ENCODE results near the gene CAMSAP3.

The CAMSAP3 gene

DNA sequence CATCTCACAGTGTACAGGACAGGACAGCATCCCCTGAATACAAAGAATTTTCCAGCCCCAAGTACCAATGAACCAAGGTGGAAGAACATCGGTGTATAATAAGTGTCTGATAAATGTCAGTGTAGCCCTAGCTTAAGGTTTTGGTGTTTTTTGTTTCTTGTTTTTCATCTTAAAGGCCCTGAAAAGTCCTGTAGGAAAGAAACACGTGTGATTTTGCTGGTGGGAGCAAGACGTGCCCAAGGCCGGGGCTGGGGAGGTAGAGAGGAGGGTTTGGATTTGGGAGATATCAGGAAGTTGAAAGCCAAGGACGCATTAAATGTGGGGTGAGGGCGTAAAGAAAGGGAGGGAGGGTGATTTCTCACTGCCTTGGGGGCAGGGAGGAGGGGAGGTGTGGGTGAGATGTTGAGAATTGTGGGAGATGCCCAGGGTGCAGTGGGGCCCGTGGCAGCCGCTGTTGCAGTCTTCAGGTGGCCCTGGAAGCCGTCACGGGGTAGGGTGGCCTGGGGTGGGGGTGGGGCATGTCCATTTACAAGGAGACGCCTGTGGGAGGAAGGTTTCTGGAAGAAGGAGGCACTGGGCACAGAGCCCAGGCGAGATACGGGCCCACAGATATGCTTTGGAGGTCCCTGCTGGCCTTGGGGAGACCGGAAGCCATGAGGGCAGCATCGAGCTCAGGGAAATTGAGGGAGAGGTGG, 6.7 kb downstream of the CAMSAP3 start:
- no peaks in the 10 kb centered on the region for H3K27me3 ChIP-seq (ENCODE audit: control insufficient read depth, insufficient read depth, low read length)

DNA sequence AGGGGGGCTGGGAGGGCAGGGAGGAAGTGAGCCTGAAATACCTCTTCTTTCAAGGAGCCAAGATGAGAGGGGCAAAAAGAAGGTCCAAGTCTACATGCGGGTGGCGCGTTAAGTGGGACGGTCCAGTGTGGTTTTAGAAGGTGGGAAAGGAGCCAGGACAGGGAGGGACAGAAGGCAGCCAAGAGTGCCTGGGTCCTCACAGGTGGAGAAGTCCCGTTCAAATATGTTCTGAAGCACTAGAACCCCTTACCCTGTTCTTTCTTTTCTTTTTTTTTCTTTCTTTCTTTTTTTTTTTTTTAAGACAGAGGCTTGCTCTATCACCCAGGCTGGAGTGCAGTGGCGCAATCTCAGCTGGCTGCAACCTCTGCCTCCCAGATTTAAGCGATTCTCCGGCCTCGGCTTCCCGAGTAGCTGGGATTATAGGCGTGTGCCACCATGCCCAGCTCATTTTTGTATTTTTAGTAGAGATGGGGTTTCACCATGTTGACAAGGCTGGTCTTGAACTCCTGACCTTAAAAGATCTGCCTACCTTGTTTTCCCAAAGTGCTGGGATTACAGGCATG, 7.4 kb downstream of the CAMSAP3 start:
- H3K36me3 ChIP-seq (ENCODE audit: control insufficient read depth, insufficient read depth, low read length), result peaks cover under 1% of the 10 kb centered on the region
- no peaks in the 10 kb centered on the region for H3K9me3 ChIP-seq (ENCODE audit: control insufficient read depth, insufficient read depth, low read length)
- H3K4me1 ChIP-seq (ENCODE audit: control insufficient read depth, insufficient read depth, low read length), result no peaks in the 10 kb centered on the region
- H3K27me3 ChIP-seq (ENCODE audit: control insufficient read depth, insufficient read depth, low read length), result no peaks in the 10 kb centered on the region
- no peak overlapping the region for H3K27ac ChIP-seq (ENCODE audit: low read depth, low read length)
- H3K9ac ChIP-seq (ENCODE audit: low read depth, low read length), result no peak overlapping the region
- H3K4me3 ChIP-seq (ENCODE audit: low read depth, low read length), result no peak overlapping the region

More for the DNA sequence above, 6.7 kb downstream of the CAMSAP3 start:
- Histone ChIP-seq H3K9me3 (ENCODE audit: control insufficient read depth, insufficient read depth, low read length) (no peaks in the 10 kb centered on the region), H3K27ac (ENCODE audit: low read depth, low read length) (no peak overlapping the region), H3K4me1 (ENCODE audit: control insufficient read depth, insufficient read depth, low read length) (peaks cover 3% of the 10 kb centered on the region; the same call in 1 of the 2 replicates), H3K9ac (ENCODE audit: low read depth, low read length) (no peak overlapping the region), H3K4me3 (ENCODE audit: low read depth, low read length) (no peak overlapping the region), H3K36me3 (ENCODE audit: control insufficient read depth, insufficient read depth, low read length) (no peaks in the 10 kb centered on the region)

DNA sequence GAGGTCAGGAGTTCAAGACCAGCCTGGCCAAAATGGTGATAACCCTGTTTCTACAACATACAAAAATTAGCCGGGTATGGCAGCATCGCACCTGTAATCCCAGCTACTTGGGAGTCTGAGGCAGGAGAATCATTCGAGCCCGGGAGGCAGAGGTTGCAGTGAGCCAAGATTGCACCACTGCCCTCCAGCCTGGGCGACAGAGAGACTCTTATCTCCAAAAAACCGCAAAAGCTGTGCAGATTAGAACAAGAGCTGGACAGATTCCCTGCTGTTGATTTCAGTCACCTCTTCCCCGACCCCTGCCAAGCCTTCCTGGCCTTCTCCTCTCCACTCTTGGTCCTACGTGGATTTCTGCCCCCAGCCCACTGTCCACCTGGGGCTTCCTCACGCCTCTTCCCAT, 8.3 kb downstream of the CAMSAP3 start:
- H3K9me3 ChIP-seq (ENCODE audit: control insufficient read depth, insufficient read depth, low read length), result no peaks in the 10 kb centered on the region
- H3K27ac ChIP-seq (ENCODE audit: low read depth, low read length), result no peak overlapping the region
- H3K27me3 ChIP-seq (ENCODE audit: control insufficient read depth, insufficient read depth, low read length), result no peaks in the 10 kb centered on the region
- H3K4me3 ChIP-seq (ENCODE audit: low read depth, low read length), result no peak overlapping the region
- no peaks in the 10 kb centered on the region for H3K4me1 ChIP-seq (ENCODE audit: control insufficient read depth, insufficient read depth, low read length)
- H3K36me3 ChIP-seq (ENCODE audit: control insufficient read depth, insufficient read depth, low read length), result peaks cover 5% of the 10 kb centered on the region
- H3K9ac ChIP-seq (ENCODE audit: low read depth, low read length), result no peak overlapping the region

DNA sequence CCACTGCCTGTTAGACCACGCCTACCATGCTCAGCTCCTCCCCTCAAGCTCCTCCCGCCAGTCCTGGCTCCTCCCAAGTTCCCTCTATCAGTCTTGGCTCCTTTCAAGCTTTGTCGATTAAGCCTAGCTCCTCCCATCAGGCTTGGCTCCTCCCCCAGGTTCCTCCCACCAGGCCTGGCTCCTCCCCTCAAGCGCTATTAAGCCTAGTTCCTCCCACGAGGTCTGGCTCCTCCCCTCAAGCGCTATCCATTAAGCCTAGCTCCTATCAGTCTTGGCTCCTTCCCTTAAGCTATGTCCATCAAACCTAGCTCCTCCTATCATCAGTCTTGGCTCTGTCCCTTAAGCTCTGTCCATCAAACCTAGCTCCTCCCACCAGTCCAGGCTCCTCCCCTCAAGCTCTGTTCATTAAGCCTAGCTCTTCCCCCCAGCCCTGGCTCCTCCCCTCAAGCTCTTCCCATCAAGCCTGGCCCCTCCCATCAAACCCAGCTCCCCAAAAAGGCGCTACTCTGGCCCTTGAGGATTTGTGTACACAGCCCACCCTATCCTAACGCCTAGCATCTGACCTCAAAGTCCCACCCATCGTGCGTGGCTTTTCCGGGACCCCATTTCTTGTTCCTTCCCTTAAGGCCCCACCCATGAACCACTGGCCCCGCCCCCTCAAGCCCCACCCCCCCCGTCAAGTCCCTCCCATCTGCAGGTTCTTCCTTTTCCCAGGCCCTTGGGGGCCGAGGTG, 10.0 kb downstream of the CAMSAP3 start:
- Histone ChIP-seq H3K9ac (ENCODE audit: low read depth, low read length) (no peak overlapping the region), H3K9me3 (ENCODE audit: control insufficient read depth, insufficient read depth, low read length) (no peaks in the 10 kb centered on the region), H3K4me1 (ENCODE audit: control insufficient read depth, insufficient read depth, low read length) (no peaks in the 10 kb centered on the region), H3K27me3 (ENCODE audit: control insufficient read depth, insufficient read depth, low read length) (no peaks in the 10 kb centered on the region), H3K27ac (ENCODE audit: low read depth, low read length) (no peak overlapping the region), H3K36me3 (ENCODE audit: control insufficient read depth, insufficient read depth, low read length) (peaks cover 17% of the 10 kb centered on the region), H3K4me3 (ENCODE audit: low read depth, low read length) (no peak overlapping the region)

DNA sequence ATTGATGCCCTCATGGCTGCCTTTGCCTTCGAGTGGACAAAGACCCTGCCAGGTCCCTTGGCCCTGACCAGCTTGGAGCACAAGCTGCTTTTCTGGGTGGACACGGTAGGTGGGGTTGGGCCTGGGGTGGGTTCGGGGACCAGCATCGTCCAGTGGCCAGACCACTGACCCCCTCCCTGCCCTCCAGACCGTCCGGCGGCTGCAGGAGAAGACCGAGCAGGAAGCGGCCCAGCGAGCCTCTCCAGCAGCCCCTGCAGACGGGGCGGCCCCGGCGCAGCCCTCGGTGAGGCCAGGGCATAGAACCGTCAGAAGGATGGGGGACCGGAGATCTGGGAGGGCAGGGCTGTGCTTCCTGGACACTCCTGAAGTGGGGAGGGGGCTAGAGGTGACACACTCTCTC, 10.6 kb downstream of the CAMSAP3 start:
- H3K9ac ChIP-seq (ENCODE audit: low read depth, low read length), result no peak overlapping the region
- no peaks in the 10 kb centered on the region for H3K27me3 ChIP-seq (ENCODE audit: control insufficient read depth, insufficient read depth, low read length)
- no peaks in the 10 kb centered on the region for H3K4me1 ChIP-seq (ENCODE audit: control insufficient read depth, insufficient read depth, low read length)
- H3K4me3 ChIP-seq (ENCODE audit: low read depth, low read length), result no peak overlapping the region
- H3K27ac ChIP-seq (ENCODE audit: low read depth, low read length), result no peak overlapping the region
- peaks cover 23% of the 10 kb centered on the region for H3K36me3 ChIP-seq (ENCODE audit: control insufficient read depth, insufficient read depth, low read length)
- H3K9me3 ChIP-seq (ENCODE audit: control insufficient read depth, insufficient read depth, low read length), result no peaks in the 10 kb centered on the region

DNA sequence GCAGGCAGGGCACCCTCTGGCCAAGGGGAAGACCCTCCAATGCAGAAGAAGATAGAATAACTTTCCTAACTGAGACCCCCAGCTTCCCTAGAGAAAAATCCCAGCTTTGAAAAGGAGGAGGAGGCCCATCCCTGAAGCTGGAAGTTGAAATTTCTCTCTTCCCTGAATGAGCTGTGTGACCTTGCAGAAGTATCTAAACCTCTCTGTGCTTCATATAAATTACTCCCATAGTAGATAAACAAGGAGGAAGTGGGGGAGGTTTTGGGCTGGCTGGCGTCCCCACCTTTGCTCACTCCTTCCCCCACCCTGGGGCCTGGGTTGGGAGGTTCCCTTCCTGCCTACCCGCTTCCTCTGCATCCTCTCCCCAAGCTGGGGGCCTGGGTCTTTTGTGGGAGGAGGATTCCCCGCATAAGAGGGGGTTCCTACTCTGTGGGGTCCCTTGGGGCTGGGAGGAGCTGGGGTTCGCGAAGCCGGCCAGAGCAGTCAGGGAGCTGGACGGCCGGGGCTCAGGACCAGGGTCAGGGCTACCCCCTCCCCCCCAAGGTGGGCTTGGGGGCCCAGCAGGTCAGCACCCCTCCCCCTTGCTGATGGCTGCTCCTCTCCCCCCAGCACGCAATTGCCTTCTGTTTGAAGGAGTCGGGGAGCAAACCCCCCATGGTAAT, 11.7 kb downstream of the CAMSAP3 start:
- Histone ChIP-seq H3K27ac (ENCODE audit: low read depth, low read length) (no peak overlapping the region), H3K4me3 (ENCODE audit: low read depth, low read length) (no peak overlapping the region), H3K36me3 (ENCODE audit: control insufficient read depth, insufficient read depth, low read length) (peaks cover 32% of the 10 kb centered on the region), H3K9me3 (ENCODE audit: control insufficient read depth, insufficient read depth, low read length) (no peaks in the 10 kb centered on the region), H3K4me1 (ENCODE audit: control insufficient read depth, insufficient read depth, low read length) (no peaks in the 10 kb centered on the region), H3K9ac (ENCODE audit: low read depth, low read length) (no peak overlapping the region), H3K27me3 (ENCODE audit: control insufficient read depth, insufficient read depth, low read length) (no peaks in the 10 kb centered on the region)

DNA sequence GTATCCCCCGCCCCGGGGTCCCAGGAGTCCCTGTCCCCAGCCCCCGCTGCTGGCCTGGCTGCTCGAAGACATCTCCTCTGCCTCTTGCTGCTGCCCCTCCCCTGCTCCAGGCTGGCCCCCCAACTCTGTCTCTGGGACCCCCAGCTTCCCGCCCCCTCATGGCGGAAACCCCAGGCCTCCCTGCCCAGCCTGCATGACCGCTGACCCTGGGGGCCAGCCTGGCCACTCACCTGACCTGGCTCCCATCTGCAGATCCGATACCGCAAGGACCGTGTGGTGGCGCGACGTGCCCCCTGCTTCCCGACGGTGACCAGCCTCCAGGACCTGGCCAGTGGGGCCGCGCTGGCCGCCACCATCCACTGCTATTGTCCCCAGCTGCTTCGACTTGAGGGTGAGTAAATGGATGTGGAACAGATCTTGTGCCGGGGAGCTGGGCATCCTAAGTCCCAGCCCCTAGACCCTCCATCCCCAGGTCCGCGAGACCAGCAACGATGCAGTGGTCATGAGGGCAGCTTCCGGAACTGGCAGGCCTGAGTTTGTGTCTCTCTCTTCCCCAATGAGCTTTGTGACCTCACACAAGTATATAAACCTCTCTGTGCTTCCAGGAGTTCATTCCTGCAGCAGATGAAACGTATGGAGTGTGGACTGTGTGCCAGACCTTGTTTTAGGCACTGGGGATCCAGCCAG, 12.4 kb downstream of the CAMSAP3 start:
- H3K27ac ChIP-seq (ENCODE audit: low read depth, low read length), result no peak overlapping the region
- H3K9ac ChIP-seq (ENCODE audit: low read depth, low read length), result no peak overlapping the region
- no peaks in the 10 kb centered on the region for H3K9me3 ChIP-seq (ENCODE audit: control insufficient read depth, insufficient read depth, low read length)
- H3K4me1 ChIP-seq (ENCODE audit: control insufficient read depth, insufficient read depth, low read length), result no peaks in the 10 kb centered on the region
- peaks cover 32% of the 10 kb centered on the region for H3K36me3 ChIP-seq (ENCODE audit: control insufficient read depth, insufficient read depth, low read length)
- no peak overlapping the region for H3K4me3 ChIP-seq (ENCODE audit: low read depth, low read length)
- H3K27me3 ChIP-seq (ENCODE audit: control insufficient read depth, insufficient read depth, low read length), result no peaks in the 10 kb centered on the region

DNA sequence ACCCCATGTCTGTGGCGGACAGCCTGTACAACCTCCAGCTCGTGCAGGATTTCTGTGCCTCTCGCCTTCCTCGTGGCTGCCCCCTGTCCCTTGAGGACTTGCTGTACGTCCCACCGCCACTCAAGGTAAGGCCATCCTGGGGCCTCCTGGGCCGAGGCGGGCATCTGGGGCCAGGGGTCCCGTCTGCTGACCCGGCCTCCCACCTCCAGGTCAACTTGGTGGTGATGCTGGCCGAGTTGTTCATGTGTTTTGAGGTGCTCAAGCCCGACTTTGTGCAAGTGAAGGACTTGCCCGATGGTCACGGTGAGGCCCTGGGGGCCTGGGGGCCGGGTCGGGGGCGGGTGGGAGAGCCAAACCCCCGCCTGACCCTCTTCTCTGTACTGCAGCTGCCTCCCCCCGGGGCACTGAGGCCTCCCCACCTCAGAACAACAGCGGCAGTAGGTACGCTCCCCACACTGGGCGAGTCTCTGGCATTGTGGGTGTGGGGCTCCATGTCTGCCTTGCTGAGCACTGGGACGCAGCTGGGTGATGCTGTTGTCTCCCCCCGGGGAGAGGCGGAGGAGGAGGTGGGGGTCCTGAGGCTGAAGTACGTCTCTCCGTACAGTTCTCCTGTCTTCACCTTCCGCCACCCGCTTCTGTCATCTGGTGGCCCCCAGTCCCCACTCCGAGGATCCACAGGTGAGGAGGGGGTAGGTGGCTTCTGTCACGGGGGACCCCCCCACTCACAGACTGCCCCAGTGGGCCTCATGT, 15.0 kb downstream of the CAMSAP3 start:
- Histone ChIP-seq H3K27me3 (ENCODE audit: control insufficient read depth, insufficient read depth, low read length) (no peaks in the 10 kb centered on the region), H3K4me1 (ENCODE audit: control insufficient read depth, insufficient read depth, low read length) (no peaks in the 10 kb centered on the region), H3K9me3 (ENCODE audit: control insufficient read depth, insufficient read depth, low read length) (no peaks in the 10 kb centered on the region), H3K36me3 (ENCODE audit: control insufficient read depth, insufficient read depth, low read length) (peaks cover 41% of the 10 kb centered on the region), H3K9ac (ENCODE audit: low read depth, low read length) (no peak overlapping the region), H3K27ac (ENCODE audit: low read depth, low read length) (no peak overlapping the region), H3K4me3 (ENCODE audit: low read depth, low read length) (no peak overlapping the region)

DNA sequence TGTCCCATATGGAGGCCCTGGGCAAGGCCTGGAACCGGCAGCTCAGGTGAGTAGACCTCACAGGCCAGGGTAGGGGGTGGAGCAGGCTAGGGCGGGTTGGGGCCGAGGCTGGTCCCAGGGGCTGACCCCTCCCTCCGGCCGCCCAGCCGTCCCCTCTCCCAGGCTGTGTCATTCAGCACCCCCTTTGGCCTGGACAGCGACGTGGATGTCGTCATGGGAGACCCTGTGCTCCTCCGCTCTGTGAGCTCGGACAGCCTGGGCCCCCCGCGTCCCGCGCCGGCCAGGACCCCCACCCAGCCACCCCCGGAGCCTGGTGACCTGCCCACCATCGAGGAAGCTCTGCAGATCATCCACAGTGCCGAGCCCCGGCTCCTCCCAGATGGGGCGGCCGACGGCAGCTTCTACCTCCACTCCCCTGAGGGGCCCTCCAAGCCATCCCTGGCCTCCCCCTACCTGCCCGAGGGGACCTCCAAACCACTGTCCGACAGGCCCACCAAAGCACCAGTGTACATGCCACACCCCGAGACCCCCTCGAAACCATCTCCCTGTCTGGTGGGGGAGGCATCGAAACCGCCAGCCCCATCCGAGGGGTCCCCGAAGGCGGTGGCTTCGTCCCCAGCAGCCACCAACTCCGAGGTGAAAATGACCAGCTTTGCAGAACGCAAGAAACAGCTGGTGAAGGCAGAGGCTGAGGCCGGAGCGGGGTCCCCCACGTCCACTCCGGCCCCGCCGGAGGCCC, 16.0 kb downstream of the CAMSAP3 start:
- H3K27ac ChIP-seq (ENCODE audit: low read depth, low read length), result no peak overlapping the region
- H3K9me3 ChIP-seq (ENCODE audit: control insufficient read depth, insufficient read depth, low read length), result no peaks in the 10 kb centered on the region
- H3K9ac ChIP-seq (ENCODE audit: low read depth, low read length), result no peak overlapping the region
- no peak overlapping the region for H3K4me3 ChIP-seq (ENCODE audit: low read depth, low read length)
- H3K27me3 ChIP-seq (ENCODE audit: control insufficient read depth, insufficient read depth, low read length), result no peaks in the 10 kb centered on the region
- H3K36me3 ChIP-seq (ENCODE audit: control insufficient read depth, insufficient read depth, low read length), result peaks cover 46% of the 10 kb centered on the region
- H3K4me1 ChIP-seq (ENCODE audit: control insufficient read depth, insufficient read depth, low read length), result no peaks in the 10 kb centered on the region

Measured in HUES48 (cell line).